Measurements from ENCODE around the gene PXYLP1. TPM values are rescaled to one million over a fixed set of nuclear protein-coding genes. Genes with fewer than 3 reads are reported as not detected.

Gene PXYLP1
- total and polyA plus RNA-seq, 2 donors (not counting 1 experiment from before 2014, with no cell fraction given): 1.4 to 4.5 TPM

GRCh38 chr3:141255846-141256261 is 24.2 kb downstream of the PXYLP1 start:
- Histone ChIP-seq H3K27me3 (replicated peaks in 1 of 4; ENCODE audit: control extremely low read depth in 1 of 4, control insufficient read depth in 3 of 4, insufficient read depth in 4 of 4, low read length in 3 of 4) (no peaks in the 10 kb centered on the region), H4K20me1 (ENCODE audit: control insufficient read depth, insufficient read depth, low read length, poor library complexity, severe bottlenecking) (no peaks in the 10 kb centered on the region), H3K9ac (ENCODE audit: low read length) (no peak overlapping the region), H3K4me3 (ENCODE audit: control extremely low read depth in 1 of 5, extremely low read depth in 1 of 5, insufficient read depth in 1 of 5, low read depth in 2 of 5, low read length in 4 of 5) (no peak overlapping the region), H3K4me1 (ENCODE audit: control insufficient read depth in 2 of 2, insufficient read depth in 2 of 2, low read length in 2 of 2) (no peaks in the 10 kb centered on the region), H2AFZ (ENCODE audit: insufficient read depth, low read depth, low read length, poor library complexity, severe bottlenecking) (no peak overlapping the region), H3K27ac (ENCODE audit: low read length in 2 of 2) (no peak overlapping the region), H3K4me2 (replicated peaks; ENCODE audit: low read depth, low read length, poor library complexity, severe bottlenecking) (no peak overlapping the region), H3K79me2 (ENCODE audit: control insufficient read depth, insufficient read depth, low read length) (no peaks in the 10 kb centered on the region), H3K36me3 (replicated peaks in 1 of 2; ENCODE audit: control extremely low read depth in 1 of 2, control insufficient read depth in 1 of 2, extremely low read depth in 1 of 2, insufficient read depth in 2 of 2, low read length in 1 of 2) (no peaks in the 10 kb centered on the region), H3K9me3 (ENCODE audit: control extremely low read depth in 1 of 3, control insufficient read depth in 2 of 3, insufficient read depth in 1 of 3, low read length in 2 of 3) (peaks cover 0 to 2% (median 0%) of the 10 kb centered on the region in 3 donors)
- no peaks in the 10 kb centered on the region for H3K4me1 Mint-ChIP-seq
- H3K9me3 Mint-ChIP-seq (ENCODE audit: insufficient read depth): no peaks in the 10 kb centered on the region
- ATAC-seq (ENCODE audit: low read depth) (no peak), DNase-seq (no peak)
- TF ChIP-seq CTCF (IDR thresholded peaks at IDR 0.05): no peak
- no peak for TF ChIP-seq EZH2 (IDR thresholded peaks at IDR 0.05; ENCODE audit: borderline replicate concordance, insufficient read depth, low read depth, low read length, poor library complexity, severe bottlenecking)
- intact Hi-C loops (cut with micrococcal nuclease): no loop called here
- ChIA-PET CTCF (interaction anchor here (0.5 to 1.4 kb wide), 2 partner anchors 12 to 614 kb away, joined by 4 to 5 read pairs; no protein-coding TSS in a partner anchor), POLR2A (no interaction called here)
- WGBS (ENCODE audit: insufficient coverage): 96% methylated on average over 6 of the region's 6 CpGs
- no peak overlapping the region for H3K4me3 Mint-ChIP-seq
- H3K27me3 Mint-ChIP-seq: no peaks in the 10 kb centered on the region
- H3K27ac Mint-ChIP-seq: no peak overlapping the region

GRCh38 chr3:141256820-141257219 is 25.2 kb downstream of the PXYLP1 start:
- no peak for TF ChIP-seq CTCF (IDR thresholded peaks at IDR 0.05)
- TF ChIP-seq EZH2 (IDR thresholded peaks at IDR 0.05; ENCODE audit: borderline replicate concordance, insufficient read depth, low read depth, low read length, poor library complexity, severe bottlenecking): no peak
- Mint-ChIP-seq H3K27me3 (no peaks in the 10 kb centered on the region), H3K4me3 (no peak overlapping the region), H3K4me1 (no peaks in the 10 kb centered on the region), H3K9me3 (ENCODE audit: insufficient read depth) (no peaks in the 10 kb centered on the region), H3K27ac (no peak overlapping the region)
- Histone ChIP-seq H3K27me3 (replicated peaks in 1 of 4; ENCODE audit: control extremely low read depth in 1 of 4, control insufficient read depth in 3 of 4, insufficient read depth in 4 of 4, low read length in 3 of 4) (no peaks in the 10 kb centered on the region), H3K4me3 (ENCODE audit: control extremely low read depth in 1 of 5, extremely low read depth in 1 of 5, insufficient read depth in 1 of 5, low read depth in 2 of 5, low read length in 4 of 5) (no peak overlapping the region), H3K36me3 (replicated peaks in 1 of 2; ENCODE audit: control extremely low read depth in 1 of 2, control insufficient read depth in 1 of 2, extremely low read depth in 1 of 2, insufficient read depth in 2 of 2, low read length in 1 of 2) (no peaks in the 10 kb centered on the region), H2AFZ (ENCODE audit: insufficient read depth, low read depth, low read length, poor library complexity, severe bottlenecking) (no peak overlapping the region), H3K79me2 (ENCODE audit: control insufficient read depth, insufficient read depth, low read length) (no peaks in the 10 kb centered on the region), H3K9ac (ENCODE audit: low read length) (no peak overlapping the region), H4K20me1 (ENCODE audit: control insufficient read depth, insufficient read depth, low read length, poor library complexity, severe bottlenecking) (no peaks in the 10 kb centered on the region), H3K9me3 (ENCODE audit: control extremely low read depth in 1 of 3, control insufficient read depth in 2 of 3, insufficient read depth in 1 of 3, low read length in 2 of 3) (peaks cover 0 to 2% (median 0%) of the 10 kb centered on the region in 3 donors), H3K4me1 (ENCODE audit: control insufficient read depth in 2 of 2, insufficient read depth in 2 of 2, low read length in 2 of 2) (no peaks in the 10 kb centered on the region), H3K4me2 (replicated peaks; ENCODE audit: low read depth, low read length, poor library complexity, severe bottlenecking) (no peak overlapping the region), H3K27ac (ENCODE audit: low read length in 2 of 2) (no peak overlapping the region)
- 100% methylated on average over 1 of the region's 6 CpGs for WGBS (ENCODE audit: insufficient coverage)
- CTCF ChIA-PET: no interaction called here
- POLR2A ChIA-PET: no interaction called here
- intact Hi-C loops (cut with micrococcal nuclease): no loop called here
- no peak for ATAC-seq (ENCODE audit: low read depth)
- DNase-seq: no peak

Data from B cell (primary cell).